ENCODE results near the gene TUBGCP3.

TUBGCP3 gene

DNA sequence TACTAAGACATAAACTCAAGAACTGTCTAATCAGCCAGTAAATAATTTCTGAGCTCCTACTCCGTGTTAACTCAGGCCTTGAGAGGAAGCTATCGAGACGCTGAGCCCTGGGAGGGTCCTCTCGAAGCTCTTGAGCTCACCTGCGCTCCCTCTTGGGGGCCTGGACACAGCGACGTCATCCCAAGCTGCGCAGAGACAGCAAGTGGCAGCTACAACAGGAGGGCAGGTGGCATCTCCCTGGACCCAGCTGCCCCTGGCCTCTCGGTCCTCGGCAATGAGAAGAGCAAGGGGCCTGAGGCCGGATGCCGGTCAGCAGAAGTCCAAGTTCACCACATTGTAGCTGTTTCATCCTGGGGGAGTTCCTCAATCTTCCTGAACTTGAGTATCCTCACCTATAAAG is 30.5 kb upstream of the TUBGCP3 start:
- intact Hi-C loops (cut with DNase I), result no loop called here
- DNase-seq, result no peak

DNA sequence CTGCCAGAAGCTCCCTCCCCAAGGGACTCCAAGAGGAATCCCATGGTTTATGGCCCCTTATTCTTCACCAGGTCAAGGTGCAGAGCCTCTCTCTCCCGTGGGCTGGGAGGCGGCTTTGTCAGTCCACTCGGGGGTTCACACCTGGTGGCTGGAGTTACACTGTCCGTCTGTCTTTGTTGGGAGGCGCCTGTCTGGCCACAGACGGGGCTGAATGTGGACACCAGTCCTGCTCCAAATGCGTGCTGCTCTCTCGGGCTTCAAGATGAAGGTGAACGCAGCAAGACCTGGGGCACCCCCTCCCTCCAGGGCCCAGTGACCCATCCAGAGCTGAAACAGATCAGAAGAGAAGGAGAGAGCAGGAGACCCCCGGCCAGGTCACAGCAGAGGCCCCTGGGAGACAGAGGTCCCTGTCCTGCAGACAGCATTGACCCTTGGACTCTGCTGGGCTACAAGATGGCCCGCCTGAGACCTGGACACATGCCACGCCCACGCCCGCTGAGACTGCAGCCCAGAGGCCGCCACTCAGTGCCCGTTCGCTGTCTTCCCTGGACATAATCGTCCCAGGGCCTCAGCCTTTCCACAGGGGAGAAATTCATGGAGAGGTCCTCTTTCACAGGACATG is 29.9 kb upstream of the TUBGCP3 start:
- intact Hi-C loops (cut with DNase I), result no loop called here
- peak in 3 of 42 donors; percentile 19 to 25 (median 24) for DNase-seq

- intact Hi-C loops (cut with DNase I), result no loop called here
- peak in 10 of 42 donors; percentile 11 to 58 (median 26) for DNase-seq
These were observed 28.8 kb upstream of the TUBGCP3 start for GRCh38 chr13:112616586-112617362.

DNA sequence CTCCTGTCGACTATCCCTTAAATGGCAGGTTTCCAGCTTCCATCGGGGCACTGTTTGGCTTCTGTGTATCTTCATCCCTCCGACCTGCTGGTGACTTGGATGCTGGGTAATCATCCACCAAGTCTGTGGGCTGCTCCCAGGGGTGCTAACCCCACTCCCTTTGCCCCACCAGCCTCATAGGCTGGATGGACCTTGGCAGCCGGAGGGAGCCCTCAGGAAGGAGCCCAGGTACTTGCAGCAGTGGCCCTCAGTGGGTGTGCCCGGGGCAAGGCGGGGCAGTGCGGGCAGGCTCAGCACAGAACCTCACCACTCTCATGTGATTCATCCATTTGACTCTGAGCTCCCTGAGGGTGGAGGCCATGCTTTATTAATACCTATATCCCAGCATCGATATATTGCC is 27.4 kb upstream of the TUBGCP3 start:
- DNase-seq, result peak in 1 of 42 donors; percentile 16
- intact Hi-C loops (cut with DNase I), result no loop called here

DNA sequence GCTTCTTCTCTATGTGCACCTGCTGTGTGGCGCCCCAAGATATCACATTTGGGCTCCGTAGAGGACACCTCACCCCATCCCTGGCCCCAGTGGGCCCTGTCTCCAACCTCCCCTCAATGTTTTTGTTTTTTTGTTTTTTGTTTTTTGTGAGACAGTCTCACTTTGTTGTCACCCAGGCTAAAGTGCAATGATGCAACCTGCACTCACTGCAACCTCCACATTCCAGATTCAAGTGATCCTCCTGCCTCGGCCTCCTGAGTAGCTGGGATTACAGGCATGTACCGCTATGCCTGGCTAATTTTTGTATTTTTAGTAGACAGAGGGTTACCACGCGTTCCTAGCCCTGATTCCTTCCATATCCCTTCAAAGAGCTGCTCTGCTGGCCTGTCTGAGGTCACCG is 26.9 kb upstream of the TUBGCP3 start:
- no peak for DNase-seq
- intact Hi-C loops (cut with DNase I), result no loop called here

DNA sequence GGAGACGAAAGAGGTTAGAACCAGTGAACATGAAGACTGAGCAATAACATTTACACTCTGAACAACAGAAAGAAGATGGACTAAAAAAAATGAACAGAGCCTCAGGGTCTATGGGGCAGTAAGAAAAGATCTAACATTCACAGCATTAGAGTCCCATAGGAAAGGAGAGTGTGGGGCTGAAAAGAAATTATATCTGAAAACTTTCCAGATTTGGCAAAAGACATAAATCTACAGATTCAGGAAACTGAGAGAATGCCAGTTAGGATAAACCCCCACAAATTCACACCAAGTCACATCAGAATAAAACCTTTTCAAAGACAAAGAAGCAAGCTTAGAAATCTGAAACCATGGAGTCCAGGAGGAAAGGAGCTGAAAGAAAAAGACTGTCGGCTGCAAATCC is 20.3 kb upstream of the TUBGCP3 start:
- no peak for DNase-seq
- intact Hi-C loops (cut with DNase I), result no loop called here

GRCh38 chr13:112606109-112607001 is 18.4 kb upstream of the TUBGCP3 start:
- peak; percentile 76 to 97 (median 93) for DNase-seq

GRCh38 chr13:112605531-112605990 is 17.6 kb upstream of the TUBGCP3 start:
- intact Hi-C loops (cut with DNase I), result no loop called here

More at GRCh38 chr13:112606109-112607001, 18.4 kb upstream of the TUBGCP3 start:
- intact Hi-C loops (cut with DNase I), result no loop called here

DNA sequence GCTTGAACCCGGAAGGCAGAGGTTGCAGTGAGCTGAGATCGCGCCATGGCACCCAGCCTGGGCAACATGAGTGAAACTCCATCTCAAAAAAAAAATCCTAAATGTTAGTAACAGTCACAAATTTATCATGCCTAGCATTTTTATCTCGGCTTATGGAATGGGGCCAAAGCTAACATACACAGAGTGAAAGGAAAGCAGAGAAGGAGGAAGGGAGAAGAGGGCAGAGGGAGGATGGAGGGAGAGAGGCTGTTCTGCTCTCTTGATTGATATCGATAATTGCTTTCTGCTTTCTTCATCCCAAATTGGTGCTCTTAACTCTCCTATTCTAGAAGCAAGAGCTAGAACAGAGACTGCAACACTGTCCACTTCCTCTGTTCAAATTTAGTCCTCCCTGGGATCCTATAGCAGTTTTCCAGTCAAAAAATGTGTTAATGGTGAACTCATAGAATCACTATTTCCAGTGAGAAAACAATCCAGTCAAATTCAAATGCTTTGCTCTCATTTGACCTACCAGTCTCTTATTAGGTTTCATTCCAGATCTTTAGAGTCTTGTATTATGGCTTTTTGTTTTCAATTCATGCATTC is 15.8 kb upstream of the TUBGCP3 start:
- intact Hi-C loops (cut with DNase I), result no loop called here
- no peak for DNase-seq

More at GRCh38 chr13:112605531-112605990, 17.6 kb upstream of the TUBGCP3 start:
- DNase-seq, result peak in 5 of 42 donors; percentile 15 to 32 (median 27)

DNA sequence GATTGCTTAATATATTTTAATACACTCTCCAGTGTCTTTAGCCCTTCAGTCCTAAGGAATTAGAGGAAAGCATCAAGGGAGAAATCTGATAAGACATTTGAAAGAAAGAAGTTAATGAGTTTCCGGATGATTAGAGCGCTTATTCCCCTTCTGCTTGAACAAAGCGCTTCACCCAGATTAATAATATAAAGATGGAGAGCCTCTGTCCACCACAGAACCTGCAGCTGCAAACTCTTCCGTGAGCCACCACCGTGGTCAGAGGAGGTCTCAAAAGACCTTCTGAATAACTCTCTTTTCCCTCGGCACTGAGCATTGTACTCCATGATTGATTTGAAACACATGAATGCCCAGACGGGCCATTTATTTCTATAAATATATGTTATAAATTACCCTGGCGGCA is 14.2 kb upstream of the TUBGCP3 start:
- DNase-seq, result no peak
- intact Hi-C loops (cut with DNase I), result no loop called here

DNA sequence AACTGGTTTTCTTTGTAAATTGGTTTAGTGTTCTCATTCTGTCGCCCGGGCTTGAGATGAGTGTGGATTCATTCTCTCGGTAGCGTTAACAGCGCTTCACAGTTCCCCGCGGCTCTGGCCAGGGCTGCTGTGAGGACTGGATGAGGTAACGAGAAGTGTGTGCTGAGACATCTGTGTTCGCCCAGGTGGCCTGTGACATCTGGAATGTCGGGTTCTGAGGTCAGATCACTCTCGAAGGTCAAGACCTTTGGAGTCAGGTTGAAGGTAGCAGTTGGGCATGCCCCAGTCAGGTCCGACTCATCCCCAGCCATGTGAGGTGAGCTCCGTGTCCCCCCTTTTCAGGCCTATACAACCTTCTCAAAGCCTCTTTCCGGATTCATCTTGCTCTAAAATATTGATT is 13.4 kb upstream of the TUBGCP3 start:
- intact Hi-C loops (cut with DNase I), result no loop called here
- DNase-seq, result peak in 2 of 42 donors; percentile 14 to 15

DNA sequence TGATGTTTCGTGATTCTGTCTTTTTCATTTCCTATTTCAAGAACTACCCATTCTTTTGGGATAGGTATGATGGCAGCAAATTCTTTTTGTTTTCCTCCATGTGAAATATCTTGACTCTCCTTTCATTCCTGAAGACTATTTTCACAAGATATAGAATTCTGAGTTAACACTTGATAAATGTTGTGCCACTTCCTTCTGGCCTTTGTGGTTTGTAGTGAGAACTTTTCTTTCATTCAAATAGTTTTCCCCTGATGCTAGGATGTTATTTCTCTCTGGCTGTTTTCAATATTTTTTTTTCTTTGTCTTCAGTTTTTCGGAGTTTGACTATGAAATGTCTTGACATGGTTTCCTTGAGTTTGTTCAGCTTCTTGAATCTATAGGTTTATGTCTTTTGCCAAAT is 8.3 kb upstream of the TUBGCP3 start:
- DNase-seq, result no peak
- intact Hi-C loops (cut with DNase I), result no loop called here

DNA sequence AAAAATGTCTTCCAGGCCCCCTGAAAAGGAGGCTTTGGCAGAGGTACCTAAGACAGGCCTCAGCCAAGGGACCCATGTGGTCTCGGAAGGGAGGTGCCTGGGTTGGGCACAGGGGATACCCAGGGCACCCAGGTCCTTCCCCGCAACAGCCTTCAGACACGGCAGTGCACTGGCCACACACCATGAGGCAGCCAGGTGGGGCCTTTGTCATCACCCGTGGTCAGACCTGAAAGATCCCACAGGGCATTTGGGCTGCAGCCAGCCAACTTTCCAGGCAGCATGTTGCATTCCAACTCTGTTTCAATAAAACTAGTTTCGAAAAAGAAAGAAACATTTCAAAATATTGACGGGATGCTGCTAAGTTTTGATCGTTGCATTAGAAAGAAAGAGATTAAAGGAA is 4.7 kb upstream of the TUBGCP3 start:
- intact Hi-C loops (cut with DNase I), result no loop called here
- DNase-seq, result no peak

DNA sequence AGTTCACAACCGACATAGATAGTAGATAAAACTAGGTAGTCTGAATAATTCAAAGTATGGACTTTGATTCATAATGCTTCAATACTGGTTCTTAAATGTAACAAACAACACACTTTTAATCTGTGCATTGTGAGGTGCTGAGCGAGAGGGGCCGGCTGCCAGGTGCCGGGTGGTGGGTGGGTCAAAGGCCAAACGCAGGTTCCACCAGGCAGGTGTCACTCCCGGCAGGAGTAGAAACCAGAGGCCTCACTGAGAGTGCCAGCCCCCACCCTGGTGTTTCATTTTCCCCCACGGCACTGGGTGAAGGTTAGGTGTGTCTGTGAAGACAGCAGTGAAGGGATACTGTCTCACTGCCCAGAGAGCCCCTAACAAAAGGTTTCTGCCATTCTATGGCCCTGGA is 4.2 kb upstream of the TUBGCP3 start:
- intact Hi-C loops (cut with DNase I), result no loop called here

DNA sequence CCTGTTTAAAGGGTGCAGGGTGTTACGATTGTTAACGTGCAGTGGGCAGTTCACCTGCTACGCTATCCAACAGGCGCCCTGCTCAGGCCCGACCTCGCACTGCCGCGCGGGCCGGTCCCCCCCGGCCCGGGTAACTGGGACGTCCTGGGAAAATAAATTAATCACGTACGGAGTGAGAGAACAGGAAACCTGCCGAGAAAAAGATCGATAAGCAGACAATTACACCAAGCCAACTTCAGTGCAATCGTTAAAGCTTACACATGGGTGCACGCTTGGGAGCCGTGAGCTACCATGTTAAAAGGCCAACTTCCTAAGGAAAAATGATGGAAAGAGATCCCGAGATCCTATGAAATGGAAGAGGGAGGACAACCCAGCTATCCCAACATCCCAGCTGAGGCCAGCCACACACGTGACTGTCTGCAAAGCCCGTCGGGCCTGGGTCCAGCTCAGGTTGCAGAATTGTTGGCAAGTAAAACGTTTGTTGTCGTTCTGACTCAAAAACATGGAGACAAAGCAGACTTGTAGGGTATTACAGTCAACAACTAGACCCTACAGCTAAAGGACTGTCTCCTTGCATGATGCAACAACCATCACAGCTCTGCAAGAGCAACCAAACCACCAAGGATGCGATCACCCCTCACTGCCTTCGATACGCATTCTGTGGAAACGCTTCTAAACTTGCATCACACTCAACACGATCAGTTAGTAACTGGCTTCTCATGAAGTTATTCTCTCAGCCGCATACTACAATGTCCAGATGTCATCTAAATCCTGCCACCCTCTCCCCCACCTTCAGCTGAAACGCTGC is 741 bp upstream of the TUBGCP3 start:
- no peak for DNase-seq
- intact Hi-C loops (cut with DNase I), result no loop called here

More for the DNA sequence above, 4.2 kb upstream of the TUBGCP3 start:
- no peak for DNase-seq

DNA sequence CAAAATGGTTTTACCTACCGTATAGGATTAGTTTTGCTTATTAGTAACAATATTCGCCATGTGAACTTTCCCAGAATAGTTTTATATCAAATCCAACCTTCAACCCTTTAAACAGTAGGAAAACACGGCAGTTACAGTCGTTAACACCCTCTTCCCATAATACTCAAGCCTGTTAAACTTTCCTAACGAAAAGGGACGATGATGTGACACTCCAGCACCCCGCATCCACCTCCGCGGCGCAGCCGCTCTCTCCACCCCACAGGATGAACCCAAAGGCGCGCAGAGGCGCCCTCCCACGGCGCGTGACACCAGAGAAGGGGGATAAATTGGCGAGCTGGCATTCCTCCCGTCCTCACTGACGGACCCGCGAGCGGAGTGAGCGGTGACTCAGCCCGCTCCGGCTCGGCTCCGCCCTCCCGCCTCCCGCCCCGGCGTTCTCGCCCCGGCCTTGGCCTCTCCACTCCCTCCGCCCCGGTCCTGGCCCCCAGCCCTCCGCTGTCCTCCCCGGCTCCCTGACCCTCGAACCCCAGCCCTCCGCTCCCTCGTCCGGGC is 665 bp downstream of the TUBGCP3 start:
- peak; percentile 60 to 95 (median 82) for DNase-seq
- intact Hi-C loops (cut with DNase I), result no loop called here

DNA sequence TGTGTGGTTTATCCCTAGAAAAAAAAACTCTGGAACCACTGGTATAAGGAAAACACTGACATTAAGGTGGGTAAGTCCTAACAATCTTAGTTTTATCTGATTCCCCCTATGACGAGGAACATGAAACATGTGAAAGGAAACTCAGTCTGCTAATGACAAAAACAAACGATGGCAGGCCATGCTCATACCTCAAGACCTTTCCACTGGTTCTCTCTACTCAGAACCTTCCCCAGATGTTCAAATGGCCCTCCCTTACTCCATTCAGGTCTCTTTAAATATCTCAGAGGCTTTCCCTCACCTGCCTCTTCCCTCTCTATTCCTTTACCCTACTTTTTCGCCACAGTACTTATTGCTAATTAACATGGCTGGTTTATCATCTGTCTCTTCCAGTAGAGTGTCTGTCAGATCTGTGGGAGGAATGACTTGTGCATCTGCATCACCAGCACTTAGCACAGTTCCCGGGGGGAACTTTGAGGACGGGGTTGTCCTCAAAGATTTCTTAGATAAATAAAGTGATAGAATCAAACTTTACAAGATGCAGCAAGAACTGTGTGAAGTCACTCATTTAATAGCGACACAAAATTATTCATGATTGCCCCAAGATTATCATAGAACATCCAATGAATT is 1.5 kb downstream of the TUBGCP3 start:
- intact Hi-C loops (cut with DNase I), result no loop called here
- no peak for DNase-seq
